ENCODE measurements around the gene SLC35G6. TPM values are rescaled to one million over a fixed set of nuclear protein-coding genes. Genes with fewer than 3 reads are reported as not detected.

SLC35G6 gene
- total RNA-seq, 3 donors from 2014 or later (not counting 1 experiment from before 2014, with no cell fraction given) = not detected

GRCh38 chr17:7508145-7508544 is 26.9 kb downstream of the SLC35G6 start:
- Histone ChIP-seq H3K4me1 (ENCODE audit: control insufficient read depth, insufficient read depth, low read length) (no peaks in the 10 kb centered on the region), H3K36me3 (ENCODE audit: control insufficient read depth, insufficient read depth, low read length) (peaks cover 87% of the 10 kb centered on the region), H3K9me3 (ENCODE audit: control insufficient read depth, insufficient read depth, low read length) (no peaks in the 10 kb centered on the region), H3K27me3 (ENCODE audit: control insufficient read depth, insufficient read depth, low read length) (no peaks in the 10 kb centered on the region), H3K27ac (ENCODE audit: low read length) (no peak overlapping the region), H3K4me3 (ENCODE audit: low read length) (no peak overlapping the region)
- 99% methylated on average over 11 of the region's 11 CpGs for WGBS (ENCODE audit: insufficient coverage)
- Mint-ChIP-seq H3K27ac (peak overlapping the region in 1 of 2 donors; percentile 42), H3K36me3 (peaks cover 10% of the 10 kb centered on the region), H3K4me1 (peaks cover 0 to 2% of the 10 kb centered on the region in 2 donors), H3K4me3 (no peak overlapping the region), H3K27me3 (ENCODE audit: low read depth in 2 of 2) (no peaks in the 10 kb centered on the region), H3K9me3 (no peaks in the 10 kb centered on the region)
- no peak for DNase-seq
- ATAC-seq = no peak
- intact Hi-C loops (cut with micrococcal nuclease) = no loop called here
- TF ChIP-seq CTCF (IDR thresholded peaks at IDR 0.05) = no peak

GRCh38 chr17:7508846-7509245 is 27.6 kb downstream of the SLC35G6 start:
- WGBS (ENCODE audit: insufficient coverage) = 98% methylated on average over 6 of the region's 9 CpGs
- Histone ChIP-seq H3K27ac (ENCODE audit: low read length) (no peak overlapping the region), H3K4me1 (ENCODE audit: control insufficient read depth, insufficient read depth, low read length) (no peaks in the 10 kb centered on the region), H3K9me3 (ENCODE audit: control insufficient read depth, insufficient read depth, low read length) (no peaks in the 10 kb centered on the region), H3K36me3 (ENCODE audit: control insufficient read depth, insufficient read depth, low read length) (peaks cover 87% of the 10 kb centered on the region), H3K27me3 (ENCODE audit: control insufficient read depth, insufficient read depth, low read length) (no peaks in the 10 kb centered on the region), H3K4me3 (ENCODE audit: low read length) (no peak overlapping the region)
- intact Hi-C loops (cut with micrococcal nuclease) = no loop called here
- H3K36me3 Mint-ChIP-seq = peaks cover 4% of the 10 kb centered on the region
- H3K4me1 Mint-ChIP-seq = peaks cover 0 to 9% of the 10 kb centered on the region in 2 donors
- peak in 1 of 2 donors; percentile 7 for DNase-seq
- peak overlapping the region in 1 of 2 donors; percentile 42 for H3K27ac Mint-ChIP-seq
- ATAC-seq = no peak
- TF ChIP-seq CTCF (IDR thresholded peaks at IDR 0.05) = no peak
- H3K4me3 Mint-ChIP-seq = no peak overlapping the region
- H3K27me3 Mint-ChIP-seq (ENCODE audit: low read depth in 2 of 2) = no peaks in the 10 kb centered on the region
- no peaks in the 10 kb centered on the region for H3K9me3 Mint-ChIP-seq

GRCh38 chr17:7509937-7510336 is 28.7 kb downstream of the SLC35G6 start:
- ATAC-seq (no peak), DNase-seq (peak in 1 of 2 donors; percentile 14)
- Histone ChIP-seq H3K27me3 (ENCODE audit: control insufficient read depth, insufficient read depth, low read length) (no peaks in the 10 kb centered on the region), H3K36me3 (ENCODE audit: control insufficient read depth, insufficient read depth, low read length) (peaks cover 83% of the 10 kb centered on the region), H3K4me3 (ENCODE audit: low read length) (no peak overlapping the region), H3K9me3 (ENCODE audit: control insufficient read depth, insufficient read depth, low read length) (no peaks in the 10 kb centered on the region), H3K4me1 (ENCODE audit: control insufficient read depth, insufficient read depth, low read length) (no peaks in the 10 kb centered on the region), H3K27ac (ENCODE audit: low read length) (no peak overlapping the region)
- Mint-ChIP-seq H3K36me3 (no peaks in the 10 kb centered on the region), H3K27me3 (ENCODE audit: low read depth in 2 of 2) (no peaks in the 10 kb centered on the region), H3K27ac (peak overlapping the region in 1 of 2 donors; percentile 55), H3K4me3 (no peak overlapping the region), H3K4me1 (peaks cover 0 to 11% of the 10 kb centered on the region in 2 donors), H3K9me3 (no peaks in the 10 kb centered on the region)
- WGBS (ENCODE audit: insufficient coverage) = 98% methylated on average over 5 of the region's 5 CpGs
- intact Hi-C loops (cut with micrococcal nuclease) = loop anchor here (10.0 kb wide), 1 partner anchor 175 kb away; the partner anchor contains the start of genes TP53 and WRAP53
- no peak for TF ChIP-seq CTCF (IDR thresholded peaks at IDR 0.05)

- peaks cover 0 to 11% of the 10 kb centered on the region in 2 donors for H3K4me1 Mint-ChIP-seq
- DNase-seq (peak in 1 of 2 donors; percentile 20), ATAC-seq (peak in 1 of 3 donors; percentile 11)
- H3K27ac Mint-ChIP-seq = peak overlapping the region; percentile 54 to 55
- no peaks in the 10 kb centered on the region for H3K36me3 Mint-ChIP-seq
- H3K27me3 Mint-ChIP-seq (ENCODE audit: low read depth in 2 of 2) = no peaks in the 10 kb centered on the region
- no peak overlapping the region for H3K4me3 Mint-ChIP-seq
- no peaks in the 10 kb centered on the region for H3K9me3 Mint-ChIP-seq
- no peaks in the 10 kb centered on the region for H3K9me3 ChIP-seq (ENCODE audit: control insufficient read depth, insufficient read depth, low read length)
- H3K4me3 ChIP-seq (ENCODE audit: low read length) = no peak overlapping the region
- no peaks in the 10 kb centered on the region for H3K4me1 ChIP-seq (ENCODE audit: control insufficient read depth, insufficient read depth, low read length)
- H3K27me3 ChIP-seq (ENCODE audit: control insufficient read depth, insufficient read depth, low read length) = no peaks in the 10 kb centered on the region
- peaks cover 74% of the 10 kb centered on the region for H3K36me3 ChIP-seq (ENCODE audit: control insufficient read depth, insufficient read depth, low read length)
- intact Hi-C loops (cut with micrococcal nuclease) = loop anchor here (10.0 kb wide), 1 partner anchor 174 kb away; the partner anchor contains the start of genes TP53 and WRAP53
- 90% methylated on average over 10 of the region's 10 CpGs for WGBS (ENCODE audit: insufficient coverage)
- no peak for TF ChIP-seq CTCF (IDR thresholded peaks at IDR 0.05)
- H3K27ac ChIP-seq (ENCODE audit: low read length) = no peak overlapping the region
Observed at GRCh38 chr17:7511108-7511507, 29.9 kb downstream of the SLC35G6 start.
